GM18508 (cell line): ENCODE data around the gene PPP2R2D.

ENCODE experiments used
- ATAC-seq: cut with Tn5 transposase; IDR thresholded peaks from one replicate; pipeline ENCODE4 v1.9.1; 2021; ENCODE audit warnings: moderate number of reproducible peaks; ENCODE audit not compliant: insufficient read depth, unreplicated experiment

PPP2R2D gene

DNA sequence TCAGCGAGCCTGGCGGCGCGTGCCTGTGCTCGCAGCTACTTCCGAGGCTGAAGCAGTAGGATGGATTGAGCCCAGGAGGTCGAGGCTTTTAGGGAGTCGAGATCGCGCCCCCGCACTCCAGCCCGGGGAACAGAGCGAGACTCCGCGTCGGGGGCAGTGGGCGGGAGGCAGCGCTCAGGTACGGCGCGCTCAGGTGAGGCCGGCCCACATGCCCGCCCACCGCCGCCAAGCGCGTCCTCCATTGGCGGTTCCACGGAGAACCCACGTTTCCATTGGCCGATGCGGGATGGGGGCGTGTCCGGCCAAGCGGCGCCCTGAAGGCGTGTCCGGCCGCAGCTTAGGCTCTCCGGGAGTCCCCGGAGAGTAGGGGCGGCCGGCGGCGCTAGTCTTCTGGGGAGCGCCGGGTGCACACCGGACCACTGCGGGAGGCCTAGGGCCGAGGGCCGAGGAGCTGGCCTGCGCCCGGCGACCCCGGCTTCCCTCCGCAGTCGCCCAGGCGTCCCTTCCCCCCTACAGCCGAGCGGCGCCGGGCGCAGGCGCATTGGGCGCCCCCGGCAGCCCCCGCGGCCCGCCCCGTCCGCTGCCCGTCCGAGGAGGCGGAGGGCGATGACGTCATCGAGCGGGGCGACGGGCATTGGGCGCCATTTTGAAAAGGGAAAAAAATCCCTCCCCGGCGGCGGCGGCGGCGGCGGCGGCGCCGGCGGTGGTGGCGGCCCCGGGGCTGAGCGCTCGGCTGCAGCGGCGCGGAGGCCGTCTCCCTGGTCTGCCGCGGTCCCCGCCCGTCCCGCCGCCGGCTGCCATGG is at the start of gene PPP2R2D:
Gene PPP2R2D (plus strand): TSS at position 659 of the 803 bp plus-strand sequence. CDS start 141 bp downstream, at position 800.
- ATAC-seq = peak; percentile 75

DNA sequence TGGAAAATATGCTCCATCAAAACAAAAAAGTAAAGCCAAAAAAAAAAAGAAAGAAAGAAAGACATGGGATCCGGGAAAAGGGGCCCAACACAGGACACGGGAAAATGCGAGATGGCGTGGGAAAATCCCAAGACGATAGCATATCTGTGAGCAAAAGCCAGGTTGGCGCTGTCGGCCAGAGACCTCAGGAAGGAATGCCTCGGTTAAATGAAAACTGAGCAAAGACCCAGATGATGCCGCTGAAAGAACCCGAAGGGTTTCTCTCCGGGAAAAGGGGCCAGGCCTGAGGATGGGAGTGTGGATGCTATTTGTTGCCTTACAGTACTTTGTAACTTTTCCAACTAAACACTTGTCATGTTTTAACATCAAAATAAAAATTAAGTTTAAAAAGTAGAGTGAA is 49.5 kb upstream of the PPP2R2D start:
- no peak for ATAC-seq

DNA sequence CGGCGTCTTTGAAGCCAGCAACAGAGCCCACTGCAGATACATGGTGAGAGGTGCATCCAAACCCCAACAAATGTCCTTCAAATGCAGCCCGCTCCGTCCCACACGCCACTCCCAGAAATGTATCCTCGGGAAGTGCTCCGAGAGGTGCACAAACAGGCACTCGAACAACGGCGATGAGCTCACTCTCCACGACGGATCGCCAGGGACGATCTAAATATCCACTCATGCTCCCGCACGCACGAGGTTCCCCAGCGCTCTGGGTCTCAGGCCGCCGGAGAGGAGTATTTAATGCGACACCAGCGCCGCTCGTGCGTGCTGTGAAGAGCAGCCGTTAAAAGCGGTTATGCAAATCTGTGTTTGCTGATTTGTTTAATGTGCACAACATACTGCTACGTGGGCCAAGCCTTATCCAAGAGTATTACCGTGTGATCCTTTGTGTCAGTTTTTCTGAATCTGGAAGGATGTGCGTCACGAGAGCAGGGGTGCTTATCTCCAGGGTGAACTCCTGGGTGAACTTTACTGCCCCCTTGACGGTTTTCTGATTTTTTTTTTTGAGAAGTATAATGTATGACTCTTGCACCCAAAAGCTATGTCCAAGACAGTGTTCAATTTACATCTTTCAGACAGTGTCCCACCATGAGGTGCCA is 48.5 kb upstream of the PPP2R2D start:
- ATAC-seq = no peak

DNA sequence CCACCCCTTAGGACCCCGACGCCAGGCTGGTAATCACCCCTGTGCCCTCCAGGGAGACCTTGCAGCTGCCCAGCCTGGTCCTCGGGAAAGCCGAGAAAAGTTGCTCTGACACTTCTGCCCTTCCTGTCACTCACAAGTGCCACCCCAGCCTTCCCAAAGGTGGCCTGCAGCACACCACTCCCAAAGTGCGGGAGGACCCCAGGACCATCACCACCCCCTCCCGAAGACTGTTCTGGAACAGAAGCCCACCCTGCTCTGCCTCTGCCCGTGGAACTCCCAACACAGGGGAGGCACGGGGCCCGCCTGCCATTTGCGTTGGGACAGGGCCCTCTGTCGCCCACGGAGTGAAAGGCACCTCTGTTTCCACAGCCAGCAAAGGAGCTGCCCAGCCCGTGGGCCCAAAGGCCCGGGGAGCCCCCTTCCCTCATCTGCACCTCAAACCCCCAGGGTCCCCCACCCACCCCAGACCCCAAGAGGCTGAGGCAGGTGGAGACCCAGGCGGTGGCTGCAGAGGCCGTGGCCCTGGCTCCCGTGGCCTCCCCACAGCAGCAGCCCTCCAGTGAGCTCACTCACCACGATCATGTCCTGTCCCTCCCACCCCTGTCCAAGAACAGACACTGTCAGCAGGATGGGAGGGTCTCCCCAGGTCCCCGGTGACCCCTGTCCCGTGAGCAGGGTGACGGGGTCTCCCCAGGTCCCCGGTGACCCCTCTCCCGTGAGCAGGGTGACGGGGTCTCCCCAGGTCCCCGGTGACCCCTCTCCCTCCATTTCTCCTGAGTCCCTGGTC is 47.8 kb upstream of the PPP2R2D start:
- ATAC-seq = no peak

DNA sequence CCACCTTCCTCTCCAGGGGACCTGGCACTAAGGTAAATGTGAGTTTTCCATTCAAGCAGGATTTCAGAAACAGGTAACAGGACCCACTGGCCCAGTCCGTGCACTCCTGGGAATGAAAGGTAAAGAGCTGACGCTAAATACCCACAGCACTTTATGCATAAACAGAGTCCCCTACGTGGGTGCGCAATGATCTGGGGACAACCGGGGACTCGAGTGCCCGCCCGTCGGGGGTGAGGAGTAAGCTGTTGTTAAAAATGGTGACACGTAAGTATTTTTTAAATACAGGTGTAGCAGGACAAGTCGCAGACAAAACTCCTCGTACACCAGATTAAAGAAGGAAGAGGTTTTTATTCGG is 47.2 kb upstream of the PPP2R2D start:
- no peak for ATAC-seq

DNA sequence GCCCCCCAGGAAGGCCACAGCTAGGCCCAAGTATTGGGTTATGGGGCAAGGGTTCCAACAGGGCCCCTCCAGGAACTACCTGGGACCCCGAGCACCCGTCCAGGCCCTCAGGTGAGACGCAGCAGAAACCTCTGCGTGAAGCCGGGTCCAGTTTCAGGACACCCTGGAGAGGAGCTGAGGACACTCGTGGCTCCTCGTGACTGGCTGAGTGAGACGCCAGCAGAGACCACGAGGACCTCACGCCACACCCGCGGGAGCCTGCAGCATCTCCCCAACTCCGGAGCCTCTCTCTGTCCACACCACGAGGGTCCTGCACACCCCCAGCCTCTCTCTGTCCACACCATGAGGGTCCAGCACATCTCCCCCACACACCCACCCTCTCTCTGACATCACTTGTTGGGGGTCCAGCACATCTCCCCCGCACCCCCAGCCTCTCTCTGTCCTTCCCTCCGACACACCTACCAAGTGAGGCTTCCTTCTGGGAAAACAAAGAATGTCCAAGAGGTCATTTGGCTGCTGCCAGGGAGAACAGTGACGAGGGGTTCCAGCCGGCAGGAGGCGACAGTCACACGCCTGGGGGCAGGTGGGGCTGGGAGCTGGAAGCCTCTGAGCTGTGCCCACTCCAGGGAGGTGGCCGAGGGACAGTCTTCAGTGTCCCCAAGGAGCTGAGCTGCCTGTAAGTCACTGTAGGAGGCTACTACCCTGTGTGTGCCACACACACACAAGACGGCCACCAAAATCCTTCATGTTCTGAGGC is 46.1 kb upstream of the PPP2R2D start:
- ATAC-seq = no peak

DNA sequence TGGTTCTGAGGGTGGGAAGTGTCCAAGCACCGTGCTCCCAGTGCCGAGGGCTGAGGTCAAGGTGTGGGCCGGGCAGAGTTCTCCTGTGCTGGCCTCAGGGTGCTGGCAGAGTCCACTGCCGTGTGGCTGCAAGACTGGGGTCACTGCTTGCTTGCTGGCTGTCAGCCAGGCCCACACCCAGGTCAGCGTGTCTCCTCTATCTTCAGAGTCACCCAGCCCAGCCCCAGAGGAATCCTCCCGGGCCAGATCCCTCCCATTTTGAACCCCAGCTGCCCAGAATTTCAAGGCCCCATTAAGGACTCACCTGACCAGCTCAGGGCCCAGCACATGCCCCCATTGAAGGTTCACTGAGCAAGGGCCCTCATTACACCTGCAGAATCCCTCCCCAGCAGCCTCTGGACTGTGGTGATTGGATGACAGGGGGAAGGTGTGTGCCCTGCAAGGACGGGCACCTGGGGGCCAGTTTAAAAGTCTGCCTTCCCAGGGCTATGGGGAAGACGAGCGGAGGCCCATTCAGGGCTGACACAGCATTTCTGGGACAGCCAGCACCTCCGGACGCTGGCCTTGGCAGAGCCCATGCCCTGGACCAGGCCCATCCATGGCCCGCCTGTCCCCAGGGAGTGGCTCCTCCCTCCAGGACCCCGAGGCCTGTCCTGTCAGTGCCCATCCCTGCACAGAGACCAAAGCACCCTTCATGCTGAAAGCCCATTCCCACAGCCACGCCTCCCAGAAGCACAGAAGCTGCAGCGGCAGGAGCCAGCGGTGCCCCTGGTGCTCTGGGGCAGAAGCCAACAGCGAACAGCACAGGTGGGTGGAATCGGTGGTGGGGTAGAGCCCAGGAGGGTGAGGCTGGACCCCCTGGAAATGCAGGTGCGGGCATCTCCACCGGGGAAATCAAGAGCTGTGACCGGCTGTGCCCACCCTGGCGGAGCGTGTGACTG is 45.1 kb upstream of the PPP2R2D start:
- ATAC-seq = no peak

DNA sequence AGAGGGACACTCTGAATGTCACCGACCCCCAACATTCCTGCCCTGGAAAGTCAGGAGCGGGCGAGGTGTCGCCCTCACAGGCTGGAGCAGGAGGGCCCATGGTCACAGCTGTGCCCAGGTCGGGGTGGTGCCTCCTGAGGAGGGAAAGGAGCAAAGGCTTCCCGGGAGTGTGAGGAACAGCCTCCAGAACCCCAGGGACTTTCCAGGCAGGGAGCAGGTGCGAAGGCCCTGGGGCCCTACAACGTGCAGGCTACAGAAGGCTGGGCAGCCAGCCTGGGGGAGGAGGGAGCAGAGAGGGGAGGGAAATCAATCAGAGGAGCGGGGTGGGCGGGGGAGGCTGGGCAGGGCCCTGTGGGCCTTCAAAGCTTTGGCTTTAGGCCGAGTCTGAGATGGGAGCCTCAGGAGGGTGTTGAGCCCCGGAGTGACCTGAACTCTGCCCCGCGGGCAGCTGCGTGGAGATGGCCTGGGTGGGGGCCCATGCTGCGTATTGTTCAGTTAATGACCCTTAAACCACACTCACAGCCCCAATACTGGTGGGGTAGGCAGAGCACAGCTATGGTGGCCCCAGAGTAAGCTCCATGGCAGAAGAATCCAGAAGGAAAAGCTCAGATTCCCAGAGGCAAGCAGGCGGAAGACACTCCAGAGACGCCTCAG is 44.2 kb upstream of the PPP2R2D start:
- no peak for ATAC-seq

DNA sequence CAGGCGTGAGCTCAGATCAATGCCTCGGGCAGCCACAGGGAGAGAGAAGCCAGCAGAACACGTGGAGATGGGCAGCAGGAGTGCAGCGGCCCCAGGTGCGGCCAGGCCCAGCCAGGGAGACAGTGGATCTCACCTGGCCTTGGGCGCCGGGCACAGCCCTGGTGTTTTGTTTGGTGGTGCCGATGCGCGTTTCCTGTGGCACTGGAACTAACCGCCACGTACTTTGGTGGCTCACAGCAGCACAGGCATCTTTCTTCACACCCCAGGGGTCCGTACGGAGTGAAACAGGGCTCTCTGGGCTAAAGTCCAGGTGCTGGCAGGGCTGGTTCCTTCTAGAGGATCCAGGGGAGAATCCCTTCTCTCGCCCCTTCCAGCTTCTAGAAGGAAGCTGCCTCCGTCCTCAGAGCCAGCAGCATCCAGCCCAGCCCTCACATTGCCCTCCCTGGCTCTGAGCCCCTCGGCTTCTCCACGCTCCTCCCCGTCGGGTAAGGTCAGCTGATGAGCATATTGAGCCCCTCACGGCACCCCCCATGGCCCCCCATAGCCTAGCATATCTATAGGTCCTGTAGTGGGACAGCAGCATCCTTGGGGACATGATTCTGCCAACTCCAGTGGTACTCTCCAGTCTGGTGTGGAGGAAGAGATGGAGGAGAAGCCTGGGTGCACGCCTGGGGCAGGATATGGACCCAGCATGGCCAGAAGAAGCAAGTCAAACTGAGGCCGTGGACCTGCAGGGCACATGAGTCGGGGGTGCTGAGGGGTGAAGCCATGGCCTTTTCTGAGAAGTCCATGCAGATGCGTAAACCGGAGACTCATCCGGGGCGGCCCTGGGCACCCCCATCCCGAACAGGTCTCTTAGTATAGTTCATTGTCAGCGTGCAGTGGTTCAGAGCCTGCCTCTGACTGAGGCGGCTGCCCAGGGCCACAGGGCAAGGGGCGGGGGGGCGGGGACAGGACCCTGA is 43.4 kb upstream of the PPP2R2D start:
- no peak for ATAC-seq

DNA sequence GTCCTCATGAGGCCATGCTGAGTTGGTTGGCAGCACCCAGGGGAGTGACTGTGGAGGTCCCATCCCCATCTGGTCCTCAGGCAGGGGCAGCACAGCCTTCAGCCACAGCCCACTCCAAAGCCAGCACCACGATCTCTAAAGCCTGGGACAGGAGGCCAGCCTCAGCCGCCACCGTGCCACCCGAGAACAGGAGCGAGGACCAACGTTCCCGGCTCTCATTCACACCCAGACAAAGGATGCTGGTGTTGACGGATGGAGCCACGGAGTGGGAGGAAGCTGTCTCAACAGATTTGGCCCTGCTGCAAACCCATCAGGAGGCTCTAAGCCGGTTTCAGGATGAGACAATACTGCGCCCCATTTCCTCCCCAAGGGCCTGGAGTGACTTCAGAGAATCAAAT is 42.7 kb upstream of the PPP2R2D start:
- no peak for ATAC-seq

DNA sequence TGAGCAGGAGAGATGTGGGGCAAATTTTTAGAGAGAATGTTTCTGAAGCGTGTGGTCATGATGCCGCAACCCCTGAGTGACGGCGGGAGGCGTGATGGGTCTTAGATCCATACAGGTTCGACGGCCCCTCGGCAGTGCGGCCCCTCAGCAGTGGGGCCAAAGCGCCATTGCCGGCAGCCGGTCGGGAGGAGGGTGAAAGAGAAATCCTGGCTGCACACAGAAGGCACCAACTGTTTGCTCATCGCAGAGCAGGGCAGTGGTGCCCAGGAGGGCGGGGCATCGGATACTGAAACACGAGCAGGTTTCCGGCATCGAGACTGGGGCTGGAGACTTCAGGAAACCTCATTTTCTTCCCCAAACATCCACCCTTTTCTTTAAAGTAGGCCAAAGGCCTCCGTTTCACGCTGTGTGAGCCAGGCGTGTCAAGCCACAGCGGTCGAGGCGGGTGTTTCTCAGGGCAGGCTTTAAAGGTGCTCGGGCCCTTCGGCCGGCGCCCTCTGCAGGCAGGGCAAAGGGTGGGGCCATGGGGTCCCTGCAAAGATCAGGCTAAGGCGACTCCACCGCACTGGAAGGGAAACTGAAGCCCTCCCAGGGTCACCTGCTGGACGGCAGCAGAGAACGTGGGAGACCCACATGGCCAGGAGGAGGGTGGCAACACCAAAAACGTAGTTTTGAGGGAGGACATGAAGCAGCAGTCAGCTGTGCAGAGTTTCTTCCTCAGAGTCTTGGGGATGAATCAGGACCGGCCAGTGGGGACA is 42.0 kb upstream of the PPP2R2D start:
- no peak for ATAC-seq

DNA sequence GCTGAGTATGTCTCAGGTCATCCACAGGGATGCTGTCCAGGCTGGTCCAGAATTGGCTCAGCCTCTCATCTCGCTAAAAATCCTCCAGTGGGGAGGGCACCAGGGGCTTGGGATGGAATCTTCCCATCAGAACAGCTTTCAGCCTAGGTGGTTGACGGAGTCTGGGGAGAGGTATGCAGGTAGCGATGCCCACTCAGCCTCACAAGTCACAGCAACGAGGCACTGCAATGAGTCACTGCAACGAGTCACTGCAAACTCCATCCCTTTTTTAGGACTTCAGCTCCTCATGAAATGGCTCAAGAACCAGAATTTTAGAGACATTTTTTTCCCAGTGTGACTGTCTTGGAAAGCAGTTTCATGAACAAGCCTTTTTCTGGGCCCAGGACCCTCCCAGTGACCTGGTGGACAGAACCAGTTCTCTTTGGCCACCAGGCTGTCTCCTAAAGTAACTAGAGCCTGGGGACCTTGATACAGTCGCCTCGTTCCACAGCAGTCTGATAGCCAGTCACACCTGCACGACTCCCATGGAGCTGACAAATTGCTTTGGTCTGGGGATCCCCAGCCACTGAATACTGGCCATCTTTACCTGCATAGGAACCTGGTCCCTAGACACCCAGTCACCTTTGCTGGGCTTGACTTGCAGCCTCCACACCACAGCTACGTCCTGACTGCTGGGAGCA is 41.3 kb upstream of the PPP2R2D start:
- no peak for ATAC-seq

DNA sequence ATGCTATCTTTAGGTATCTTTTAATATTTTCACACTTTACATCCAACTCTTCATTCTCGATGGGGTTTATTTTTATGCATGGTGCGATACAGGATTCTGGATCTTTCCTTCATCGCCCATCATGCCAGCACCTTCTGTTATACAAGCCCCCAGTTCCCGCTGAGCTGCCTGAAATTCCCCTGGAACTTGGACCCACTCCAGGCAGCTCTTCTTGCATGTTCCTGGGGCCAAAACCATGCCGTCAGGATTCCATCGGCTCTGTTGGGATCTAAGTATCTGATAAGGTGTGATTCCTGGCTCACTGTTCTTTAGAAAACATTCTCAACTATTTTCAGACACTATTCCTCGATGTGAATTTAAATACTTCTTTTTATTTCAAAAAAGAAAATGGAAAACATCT is 40.5 kb upstream of the PPP2R2D start:
- ATAC-seq = no peak

DNA sequence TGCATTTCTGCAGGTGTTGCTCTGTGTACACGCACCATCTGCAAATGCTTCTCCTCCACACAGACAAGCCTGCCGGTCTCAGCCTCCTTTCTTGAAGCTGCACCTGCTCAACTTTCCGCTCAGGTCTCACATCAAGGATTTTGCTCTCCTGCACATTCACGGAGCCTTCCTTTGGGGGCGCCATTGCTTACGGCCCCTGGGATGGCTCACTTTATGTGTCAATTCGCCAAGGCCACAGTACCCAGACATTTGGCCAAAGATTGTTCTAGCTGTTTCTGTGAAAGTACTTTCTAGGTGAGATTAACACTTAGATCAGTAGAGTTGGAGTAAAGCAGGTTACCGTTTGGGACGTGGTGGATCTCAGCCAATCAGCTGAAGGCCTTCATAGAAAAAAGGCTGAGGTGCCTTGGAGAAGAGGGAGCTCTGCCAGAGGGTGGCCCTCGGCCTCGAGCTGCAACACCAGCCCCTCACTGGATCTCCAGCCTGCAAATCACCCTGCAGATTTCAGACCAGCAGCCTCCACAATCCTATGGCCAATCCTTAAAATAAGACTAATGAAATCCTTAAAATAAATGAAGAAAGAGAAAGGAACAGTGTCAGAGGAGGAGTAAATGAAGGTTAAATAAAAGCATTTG is 39.9 kb upstream of the PPP2R2D start:
- no peak for ATAC-seq

DNA sequence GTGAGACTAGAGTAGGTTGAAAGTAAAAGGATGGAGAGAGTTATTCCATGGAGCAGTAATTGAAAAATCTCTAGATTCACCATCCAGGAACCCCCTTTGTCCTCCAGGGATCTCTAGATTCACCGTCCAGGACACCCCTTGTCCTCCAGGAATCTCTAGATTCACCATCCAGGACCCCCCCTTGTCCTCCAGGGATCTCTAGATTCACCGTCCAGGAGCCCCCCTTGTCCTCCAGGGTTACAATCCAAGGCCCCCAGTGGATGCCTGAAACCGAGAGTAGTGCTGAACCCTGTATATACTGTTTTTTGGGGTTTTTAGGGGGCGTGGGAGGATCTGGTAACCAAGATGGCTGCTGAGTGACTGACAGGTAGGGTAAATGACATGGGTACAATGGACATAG is 38.3 kb upstream of the PPP2R2D start:
- ATAC-seq = no peak

DNA sequence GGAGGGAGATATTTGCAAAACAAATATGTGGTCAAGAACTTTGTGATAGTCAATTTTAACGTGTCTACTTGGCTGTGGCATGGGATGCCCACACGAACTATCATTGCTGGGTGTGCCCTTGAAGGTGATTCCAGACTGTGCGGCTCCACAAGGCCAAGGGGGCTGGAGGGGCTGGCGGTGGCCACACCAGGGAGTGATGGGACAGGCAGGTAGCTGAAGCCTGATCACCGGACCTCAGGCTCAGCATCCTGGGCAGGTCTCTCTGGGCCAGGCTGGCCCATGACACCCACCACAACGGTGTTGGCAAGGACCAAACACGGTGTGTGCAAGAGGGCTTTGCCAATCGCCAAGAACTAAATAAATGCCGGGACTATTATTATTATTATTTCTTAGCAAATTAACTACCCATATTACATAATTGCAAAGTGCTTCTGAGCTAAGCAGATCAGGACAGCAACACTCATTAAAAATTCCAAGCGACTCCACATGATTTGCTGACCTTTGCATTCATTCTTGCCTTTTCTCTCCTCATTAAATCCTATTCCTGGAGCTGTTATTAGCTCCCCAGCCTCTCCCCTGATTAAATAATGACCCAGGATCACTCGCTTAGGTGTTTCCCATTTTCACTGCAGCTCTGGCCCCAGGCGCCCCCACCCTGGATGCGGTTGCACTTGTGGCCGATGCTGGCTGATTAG is 35.4 kb upstream of the PPP2R2D start:
- ATAC-seq = no peak
